Breast epithelium (tissue), 4 donors: Measurements from ENCODE around the gene IL3. TPM values are rescaled to one million over a fixed set of nuclear protein-coding genes. Genes with fewer than 3 reads are reported as not detected.

Source experiments
- DNase-seq, 2 donors: peaks; one replicate each; pipeline ENCODE4 v3.0.0-alpha.2; 2019; ENCODE audit warnings: low spot score in 2 of 2
- H3K27ac ChIP-seq, 2 donors: fragments of 200-600 bp; sonication (generic) in 1 of 2; one replicate each; pipeline ENCODE4 v1.5.1; 2016 to 2019; ENCODE audit warnings: mild to moderate bottlenecking in 1 of 2
- H3K27me3 ChIP-seq, 2 donors: fragments of 200-600 bp; sonication (generic) in 1 of 2; one replicate each; pipeline versions ENCODE4 v1.5.1 to v1.6.0; 2017 to 2019; ENCODE audit warnings: control low read depth in 1 of 2, mild to moderate bottlenecking in 1 of 2
- H3K36me3 ChIP-seq: fragments of 200-600 bp; one replicate; pipeline ENCODE4 v1.5.1; 2019
- H3K4me1 ChIP-seq, 2 donors: fragments of 200-600 bp; sonication (generic); one replicate each; pipeline ENCODE4 v1.5.1; 2016 to 2019; ENCODE audit warnings: control low read depth in 1 of 2
- H3K4me3 ChIP-seq, 3 donors: fragments of 200-600 bp; sonication (generic); 1 replicate in 2 of 3; 2 replicates in 1 of 3; pipeline ENCODE4 v1.5.1; 2016 to 2019; ENCODE audit warnings: mild to moderate bottlenecking in 3 of 3, moderate library complexity in 2 of 3
- H3K9me3 ChIP-seq, 2 donors: fragments of 200-600 bp; sonication (generic) in 1 of 2; one replicate each; pipeline ENCODE4 v1.5.1; 2016 to 2019; ENCODE audit warnings: control low read depth in 1 of 2
- POLR2A ChIP-seq: fragments of 450-650 bp; IDR thresholded peaks from one replicate; pipeline ENCODE4 v1.6.1; 2016; ENCODE audit warnings: antibody characterized with exemption, mild to moderate bottlenecking, moderate library complexity
- POLR2AphosphoS5 ChIP-seq, 3 donors: sonication (generic); formaldehyde crosslinking; IDR thresholded peaks; one replicate each; pipeline ENCODE4 v1.6.1; 2017; ENCODE audit warnings: antibody characterized with exemption in 3 of 3
- intact Hi-C: fragments of 100-400 bp; cut with DNase I; formaldehyde crosslinking; loops from one replicate; pipeline ENCODE4 v1.15.1; 2023; ENCODE audit warnings: low total_unique reads
- total RNA-seq, 3 donors: library from RNA; depleted of rRNA; stranded (reverse); fragments of >200 nt; gene quantifications; one replicate each; pipeline ENCODE4 v1.1.0, GENCODE V29; 2016
- TF ChIP-seq, protein P1 (sequence below), 3 donors: fragments of 450-650 bp; IDR thresholded peaks; one replicate each; pipeline ENCODE4 v1.5.1; 2016 to 2017; ENCODE audit warnings: antibody characterized with exemption in 3 of 3, mild to moderate bottlenecking in 3 of 3, moderate library complexity in 3 of 3

Gene IL3
- total RNA-seq, 3 donors from 2014 or later = not detected

DNA sequence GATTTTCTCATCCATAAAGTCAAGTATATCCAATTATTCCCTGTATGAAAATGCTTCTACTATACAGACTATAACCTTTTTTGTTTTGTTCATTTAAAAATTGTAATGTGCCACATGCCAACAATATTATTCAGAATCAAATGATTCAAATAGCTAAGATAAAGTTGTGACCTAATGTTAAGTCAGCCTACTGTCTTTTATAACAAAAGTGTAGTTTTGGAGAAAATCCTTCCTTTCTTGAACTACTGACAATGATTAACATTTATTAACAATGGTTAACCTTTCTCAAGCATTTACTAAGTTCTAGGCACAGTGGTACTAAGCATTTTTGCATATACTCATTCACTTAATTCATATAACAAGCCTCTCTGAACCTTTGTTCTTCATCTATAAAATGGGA is 38.2 kb downstream of the IL3 start:
- no peaks in the 10 kb centered on the region for H3K36me3 ChIP-seq
- H3K4me1 ChIP-seq = peaks cover 4 to 11% of the 10 kb centered on the region in 2 donors
- intact Hi-C loops = no loop called here
- no peak for DNase-seq
- TF ChIP-seq POLR2A (no peak), POLR2AphosphoS5 (IDR thresholded peaks at IDR 0.05) (no peak)
- TF ChIP-seq, protein P1, sequence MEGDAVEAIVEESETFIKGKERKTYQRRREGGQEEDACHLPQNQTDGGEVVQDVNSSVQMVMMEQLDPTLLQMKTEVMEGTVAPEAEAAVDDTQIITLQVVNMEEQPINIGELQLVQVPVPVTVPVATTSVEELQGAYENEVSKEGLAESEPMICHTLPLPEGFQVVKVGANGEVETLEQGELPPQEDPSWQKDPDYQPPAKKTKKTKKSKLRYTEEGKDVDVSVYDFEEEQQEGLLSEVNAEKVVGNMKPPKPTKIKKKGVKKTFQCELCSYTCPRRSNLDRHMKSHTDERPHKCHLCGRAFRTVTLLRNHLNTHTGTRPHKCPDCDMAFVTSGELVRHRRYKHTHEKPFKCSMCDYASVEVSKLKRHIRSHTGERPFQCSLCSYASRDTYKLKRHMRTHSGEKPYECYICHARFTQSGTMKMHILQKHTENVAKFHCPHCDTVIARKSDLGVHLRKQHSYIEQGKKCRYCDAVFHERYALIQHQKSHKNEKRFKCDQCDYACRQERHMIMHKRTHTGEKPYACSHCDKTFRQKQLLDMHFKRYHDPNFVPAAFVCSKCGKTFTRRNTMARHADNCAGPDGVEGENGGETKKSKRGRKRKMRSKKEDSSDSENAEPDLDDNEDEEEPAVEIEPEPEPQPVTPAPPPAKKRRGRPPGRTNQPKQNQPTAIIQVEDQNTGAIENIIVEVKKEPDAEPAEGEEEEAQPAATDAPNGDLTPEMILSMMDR (IDR thresholded peaks at IDR 0.05) = no peak
- no peak overlapping the region for H3K27ac ChIP-seq
- H3K27me3 ChIP-seq = no peaks in the 10 kb centered on the region
- H3K9me3 ChIP-seq = no peaks in the 10 kb centered on the region
- no peak overlapping the region for H3K4me3 ChIP-seq

DNA sequence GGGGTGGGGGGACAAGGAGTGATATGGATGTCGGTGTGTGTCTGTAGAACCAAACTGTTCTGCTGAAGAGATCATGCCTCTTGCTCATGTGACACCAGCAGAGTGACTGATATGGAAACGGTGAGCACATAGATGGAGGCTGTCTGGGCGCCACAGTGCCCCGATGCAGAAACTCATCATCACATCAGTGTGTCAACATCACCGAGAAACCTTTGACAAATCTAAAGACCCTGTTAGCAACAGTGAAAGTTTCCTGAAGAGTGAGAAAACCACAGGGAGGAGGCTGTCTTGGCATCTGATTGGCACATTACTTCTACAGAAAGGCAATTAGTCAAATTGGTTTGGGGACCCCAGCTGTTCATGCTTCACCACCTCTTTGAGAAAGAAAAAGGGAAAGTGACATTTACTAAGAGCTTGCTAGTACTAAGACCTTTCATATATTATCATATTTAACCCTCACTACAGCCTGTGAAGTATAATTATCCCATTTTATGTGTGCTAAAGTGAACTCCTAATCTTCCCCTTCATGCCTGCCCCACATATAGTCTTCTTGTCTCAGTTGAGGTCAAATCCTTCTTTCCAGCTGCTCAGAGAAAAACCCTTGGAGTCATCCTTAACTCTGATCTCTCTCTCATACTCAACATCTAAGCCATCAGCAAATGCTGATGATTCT is 38.8 kb downstream of the IL3 start:
- Histone ChIP-seq H3K36me3 (no peaks in the 10 kb centered on the region), H3K9me3 (no peaks in the 10 kb centered on the region), H3K4me3 (no peak overlapping the region), H3K27ac (no peak overlapping the region), H3K27me3 (no peaks in the 10 kb centered on the region), H3K4me1 (peaks cover 4 to 16% of the 10 kb centered on the region in 2 donors)
- no peak for DNase-seq
- intact Hi-C loops = no loop called here
- TF ChIP-seq POLR2A (no peak), POLR2AphosphoS5 (IDR thresholded peaks at IDR 0.05) (no peak)
- TF ChIP-seq, protein P1 (IDR thresholded peaks at IDR 0.05) = no peak

DNA sequence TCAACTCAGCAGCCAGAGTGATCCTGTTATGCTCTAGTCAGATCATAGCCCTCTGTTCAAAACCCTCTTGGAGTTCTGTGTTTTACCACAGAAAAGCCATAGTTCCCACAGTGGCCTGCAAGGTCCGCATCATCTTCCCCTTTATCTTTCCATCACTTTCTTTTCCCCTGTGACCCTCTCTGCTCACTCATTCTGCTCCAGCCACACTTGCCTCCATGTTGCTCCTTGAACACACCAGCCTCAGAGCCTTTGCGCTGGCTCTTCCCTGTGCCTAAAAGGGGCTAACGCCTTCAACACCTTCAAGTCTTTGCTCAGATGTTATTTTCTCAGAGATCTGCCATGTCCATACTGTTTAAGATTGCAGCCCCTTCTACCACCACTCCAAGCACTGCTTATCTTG is 39.5 kb downstream of the IL3 start:
- no peaks in the 10 kb centered on the region for H3K9me3 ChIP-seq
- H3K36me3 ChIP-seq = no peaks in the 10 kb centered on the region
- no peak overlapping the region for H3K4me3 ChIP-seq
- intact Hi-C loops = no loop called here
- H3K4me1 ChIP-seq = peaks cover 4 to 16% of the 10 kb centered on the region in 2 donors
- TF ChIP-seq POLR2A = no peak
- TF ChIP-seq, protein P1 (IDR thresholded peaks at IDR 0.05) = no peak
- TF ChIP-seq POLR2AphosphoS5 (IDR thresholded peaks at IDR 0.05) = no peak
- no peak for DNase-seq
- H3K27me3 ChIP-seq = no peaks in the 10 kb centered on the region
- no peak overlapping the region for H3K27ac ChIP-seq

- Histone ChIP-seq H3K27ac (no peak overlapping the region), H3K4me1 (peaks cover 4 to 16% of the 10 kb centered on the region in 2 donors), H3K4me3 (no peak overlapping the region), H3K9me3 (no peaks in the 10 kb centered on the region), H3K36me3 (no peaks in the 10 kb centered on the region), H3K27me3 (no peaks in the 10 kb centered on the region)
- intact Hi-C loops = no loop called here
- no peak for DNase-seq
- TF ChIP-seq POLR2AphosphoS5 (IDR thresholded peaks at IDR 0.05) = no peak
- TF ChIP-seq, protein P1 (IDR thresholded peaks at IDR 0.05) = no peak
- TF ChIP-seq POLR2A = no peak
Observed at GRCh38 chr5:132100672-132101261, 40.3 kb downstream of the IL3 start.

- Histone ChIP-seq H3K27ac (peak overlapping the region in 1 of 2 donors; percentile 16), H3K36me3 (no peaks in the 10 kb centered on the region), H3K9me3 (no peaks in the 10 kb centered on the region), H3K4me1 (peaks cover 4 to 16% of the 10 kb centered on the region in 2 donors), H3K4me3 (no peak overlapping the region), H3K27me3 (no peaks in the 10 kb centered on the region)
- intact Hi-C loops = no loop called here
- TF ChIP-seq POLR2A = no peak
- TF ChIP-seq POLR2AphosphoS5 (IDR thresholded peaks at IDR 0.05) = no peak
- TF ChIP-seq, protein P1 (IDR thresholded peaks at IDR 0.05) = no peak
- DNase-seq = no peak
Observed at GRCh38 chr5:132101385-132101880, 41.0 kb downstream of the IL3 start.
